Measurements from ENCODE around the gene WFS1.

- TF ChIP-seq, protein P1, sequence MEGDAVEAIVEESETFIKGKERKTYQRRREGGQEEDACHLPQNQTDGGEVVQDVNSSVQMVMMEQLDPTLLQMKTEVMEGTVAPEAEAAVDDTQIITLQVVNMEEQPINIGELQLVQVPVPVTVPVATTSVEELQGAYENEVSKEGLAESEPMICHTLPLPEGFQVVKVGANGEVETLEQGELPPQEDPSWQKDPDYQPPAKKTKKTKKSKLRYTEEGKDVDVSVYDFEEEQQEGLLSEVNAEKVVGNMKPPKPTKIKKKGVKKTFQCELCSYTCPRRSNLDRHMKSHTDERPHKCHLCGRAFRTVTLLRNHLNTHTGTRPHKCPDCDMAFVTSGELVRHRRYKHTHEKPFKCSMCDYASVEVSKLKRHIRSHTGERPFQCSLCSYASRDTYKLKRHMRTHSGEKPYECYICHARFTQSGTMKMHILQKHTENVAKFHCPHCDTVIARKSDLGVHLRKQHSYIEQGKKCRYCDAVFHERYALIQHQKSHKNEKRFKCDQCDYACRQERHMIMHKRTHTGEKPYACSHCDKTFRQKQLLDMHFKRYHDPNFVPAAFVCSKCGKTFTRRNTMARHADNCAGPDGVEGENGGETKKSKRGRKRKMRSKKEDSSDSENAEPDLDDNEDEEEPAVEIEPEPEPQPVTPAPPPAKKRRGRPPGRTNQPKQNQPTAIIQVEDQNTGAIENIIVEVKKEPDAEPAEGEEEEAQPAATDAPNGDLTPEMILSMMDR (IDR thresholded peaks at IDR 0.05): no peak
- TF ChIP-seq POLR2AphosphoS5 (IDR thresholded peaks at IDR 0.05) (no peak), POLR2A (IDR thresholded peaks at IDR 0.05) (no peak)
These were observed 54.9 kb downstream of the WFS1 start for GRCh38 chr4:6324461-6324998.
